Cardiac muscle cell (in vitro differentiated cells and primary cell): ENCODE measurements around the gene MEGF6. TPM values are rescaled to one million over a fixed set of nuclear protein-coding genes. Genes with fewer than 3 reads are reported as not detected.

Experiments
- DNase-seq, 2 donors: peaks; one replicate each; pipeline versions ENCODE4 v3.0.0 to v3.0.0-alpha.2; 2010 to 2017; ENCODE audit warnings: low read depth in 1 of 2, low spot score in 1 of 2
- H3K27ac ChIP-seq: fragments of 200-600 bp; sonication (generic); 2 replicates; pipeline ENCODE4 v1.5.1; 2016
- H3K27me3 ChIP-seq: fragments of 200-600 bp; sonication (generic); 2 replicates; pipeline ENCODE4 v1.6.0; 2016; ENCODE audit warnings: control low read depth
- H3K36me3 ChIP-seq: fragments of 200-600 bp; sonication (generic); 2 replicates; pipeline ENCODE4 v1.5.1; 2016; ENCODE audit warnings: control low read depth
- H3K4me1 ChIP-seq: fragments of 200-600 bp; sonication (generic); 2 replicates; pipeline ENCODE4 v1.8.1; 2017; ENCODE audit warnings: low read depth, mild to moderate bottlenecking, mixed run types
- H3K4me3 ChIP-seq: fragments of 200-600 bp; sonication (generic); 2 replicates; pipeline ENCODE4 v1.5.1; 2016; ENCODE audit warnings: mild to moderate bottlenecking
- H3K9me3 ChIP-seq: fragments of 200-600 bp; sonication (generic); 2 replicates; pipeline ENCODE4 v1.5.1; 2017; ENCODE audit warnings: low read depth, mild to moderate bottlenecking, control low read depth
- CTCF ChIP-seq: IDR thresholded peaks from 2 replicates; pipeline ENCODE4 v1.5.1; 2012; ENCODE audit warnings: low read depth, mild to moderate bottlenecking, low read length
- polyA plus RNA-seq: library from polyadenylated mRNA; unstranded; fragments of >200 nt; fragmentation: Nextera tagmentation; extraction: Ambion mirVana; gene quantifications from 2 replicates; pipeline ENCODE4 v1.2.1, GENCODE V29; 2016
- total RNA-seq: library from RNA; depleted of rRNA; stranded (reverse); fragments of >200 nt; gene quantifications from 2 replicates; pipeline ENCODE4 v1.2.3, GENCODE V29; 2016

MEGF6 gene
- total and polyA plus RNA-seq, 2 experiments from 2014 or later: 11.1 to 31.7 TPM

DNA sequence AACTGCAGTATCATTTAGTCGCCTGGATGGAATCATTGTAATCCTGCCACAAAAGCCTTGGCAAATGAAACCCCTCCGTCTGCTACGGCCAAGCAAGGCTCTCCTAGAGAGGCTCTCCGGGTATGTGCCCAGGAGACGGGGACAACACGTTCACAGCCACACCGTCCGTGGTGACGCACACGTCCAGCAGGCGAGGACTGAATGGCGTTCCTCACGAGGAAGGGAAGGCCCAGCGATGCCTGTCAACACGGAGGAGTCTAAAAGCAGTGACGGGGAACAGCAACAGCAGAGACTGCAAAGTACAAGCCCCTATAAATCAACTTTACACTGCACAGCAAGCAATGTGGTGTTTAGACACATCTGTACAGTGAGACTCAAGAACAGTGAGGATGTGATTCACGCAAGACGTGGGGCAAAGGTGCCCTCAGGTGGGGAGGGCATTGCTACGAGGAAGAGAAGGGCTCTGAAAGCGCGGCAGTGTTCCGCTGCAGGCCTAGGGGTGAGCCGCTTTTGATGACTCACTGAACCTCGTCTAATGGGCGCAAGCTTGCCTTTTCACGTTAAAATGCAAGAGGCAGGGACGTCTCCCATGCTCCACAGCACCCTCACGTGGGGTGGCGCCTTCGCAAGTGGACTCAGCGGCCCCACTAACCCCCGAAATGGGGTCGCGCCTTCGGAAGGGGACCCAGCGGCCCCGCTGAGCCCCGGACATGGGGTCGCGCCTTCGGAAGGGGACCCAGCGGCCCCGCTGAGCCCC lies 31.8 kb upstream of the MEGF6 start:
- Histone ChIP-seq H3K36me3 (peaks cover 8% of the 10 kb centered on the region), H3K4me3 (no peak overlapping the region), H3K27me3 (no peaks in the 10 kb centered on the region), H3K27ac (no peak overlapping the region), H3K9me3 (no peaks in the 10 kb centered on the region), H3K4me1 (no peaks in the 10 kb centered on the region)
- no peak for DNase-seq
- no peak for TF ChIP-seq CTCF

GRCh38 chr1:3641816-3642215 lies 30.5 kb upstream of the MEGF6 start:
- Histone ChIP-seq H3K36me3 (peaks cover 14% of the 10 kb centered on the region), H3K4me1 (no peaks in the 10 kb centered on the region), H3K9me3 (no peaks in the 10 kb centered on the region), H3K27ac (no peak overlapping the region), H3K4me3 (no peak overlapping the region), H3K27me3 (no peaks in the 10 kb centered on the region)
- no peak for TF ChIP-seq CTCF
- DNase-seq: no peak

- no peak overlapping the region for H3K4me3 ChIP-seq
- H3K27me3 ChIP-seq: no peaks in the 10 kb centered on the region
- H3K36me3 ChIP-seq: peaks cover 15% of the 10 kb centered on the region
- no peak overlapping the region for H3K27ac ChIP-seq
- no peaks in the 10 kb centered on the region for H3K4me1 ChIP-seq
- no peak for TF ChIP-seq CTCF
- no peaks in the 10 kb centered on the region for H3K9me3 ChIP-seq
- no peak for DNase-seq
These were observed 29.9 kb upstream of the MEGF6 start for GRCh38 chr1:3641046-3641760.

DNA sequence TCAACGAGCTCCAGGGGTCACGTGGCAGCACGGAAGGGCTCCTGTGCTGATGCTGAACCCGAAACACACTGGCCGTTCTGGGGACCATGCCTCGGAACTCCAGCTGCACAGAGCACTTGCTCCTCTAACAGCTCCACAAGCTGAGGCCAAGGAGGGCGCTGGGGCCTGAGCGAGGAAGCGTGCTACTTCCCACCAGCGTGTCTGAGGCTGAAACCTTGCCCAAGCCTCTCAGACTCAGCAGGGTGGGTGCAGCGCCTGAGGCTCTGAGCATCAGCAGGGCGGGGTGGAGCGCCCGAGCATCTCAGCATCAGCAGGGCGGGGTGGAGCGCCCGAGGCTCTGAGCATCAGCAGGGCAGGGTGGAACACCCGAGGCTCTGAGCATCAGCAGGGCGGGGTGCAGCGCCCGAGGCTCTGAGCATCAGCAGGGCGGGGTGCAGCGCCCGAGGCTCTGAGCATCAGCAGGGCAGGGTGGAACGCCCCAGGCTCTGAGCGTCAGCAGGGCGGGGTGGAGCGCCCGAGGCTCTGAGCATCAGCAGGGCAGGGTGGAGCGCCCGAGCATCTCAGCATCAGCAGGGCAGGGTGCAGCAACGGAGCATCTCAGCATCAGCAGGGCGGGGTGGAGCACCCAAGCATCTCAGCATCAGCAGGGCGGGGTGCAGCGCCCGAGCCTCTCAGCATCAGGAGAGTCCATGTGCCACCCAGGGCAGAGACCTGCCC lies 29.0 kb upstream of the MEGF6 start:
- no peaks in the 10 kb centered on the region for H3K4me1 ChIP-seq
- no peak overlapping the region for H3K27ac ChIP-seq
- H3K27me3 ChIP-seq: no peaks in the 10 kb centered on the region
- H3K4me3 ChIP-seq: no peak overlapping the region
- no peak for DNase-seq
- no peak for TF ChIP-seq CTCF
- no peaks in the 10 kb centered on the region for H3K9me3 ChIP-seq
- H3K36me3 ChIP-seq: peaks cover 23% of the 10 kb centered on the region

DNA sequence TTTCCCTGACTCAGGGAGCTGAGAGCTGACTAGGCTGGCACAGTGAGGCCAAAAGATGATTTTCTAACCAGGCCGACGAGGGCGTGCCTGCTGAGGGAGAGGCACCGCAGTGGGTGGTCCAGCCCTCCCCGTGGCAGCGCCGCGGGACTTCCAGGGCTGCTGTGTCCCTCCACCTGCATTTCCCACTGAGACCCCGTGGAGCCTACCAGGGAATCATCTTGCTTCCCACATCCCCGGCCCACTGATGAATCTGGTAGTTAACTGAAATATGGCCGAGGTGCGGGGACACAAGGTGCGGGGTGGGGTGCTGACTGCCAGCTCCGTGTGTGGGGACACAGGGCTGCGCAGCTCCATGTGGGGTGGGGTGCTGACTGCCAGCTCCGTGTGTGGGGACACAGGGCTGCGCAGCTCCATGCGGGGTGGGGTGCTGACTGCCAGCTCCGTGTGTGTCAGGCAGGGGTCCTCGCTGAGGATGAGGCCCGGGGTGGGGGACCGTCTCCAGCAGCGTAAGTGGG lies 28.1 kb upstream of the MEGF6 start:
- no peak for TF ChIP-seq CTCF
- H3K36me3 ChIP-seq: peaks cover 28% of the 10 kb centered on the region

More for the DNA sequence above, 28.1 kb upstream of the MEGF6 start:
- Histone ChIP-seq H3K4me3 (no peak overlapping the region), H3K27me3 (no peaks in the 10 kb centered on the region), H3K27ac (no peak overlapping the region), H3K9me3 (no peaks in the 10 kb centered on the region), H3K4me1 (no peaks in the 10 kb centered on the region)
- DNase-seq: no peak
